ENCODE measurements around the gene SYVN1.
A peak's percentile ranks its signal among the peaks of the same experiment; 100 is the strongest.
"Not testable (repeated sequence)": the region's sequence is repeated elsewhere in the genome, so short reads cannot be mapped to it uniquely, and the experiment has no call there.

Gene SYVN1

GRCh38 chr11:65124480-65125196 lies 9.7 kb downstream of the SYVN1 start:
- Histone ChIP-seq H3K9me3 (ENCODE audit: control insufficient read depth, insufficient read depth, low read depth, low read length) (no peaks in the 10 kb centered on the region), H3K27me3 (ENCODE audit: control insufficient read depth, insufficient read depth, low read length) (no peaks in the 10 kb centered on the region), H3K27ac (ENCODE audit: low read depth, low read length) (no peak overlapping the region), H3K4me3 (ENCODE audit: low read depth, low read length) (no peak overlapping the region), H3K9ac (ENCODE audit: low read length) (no peak overlapping the region), H3K36me3 (ENCODE audit: control insufficient read depth, insufficient read depth, low read length) (peaks cover 73% of the 10 kb centered on the region), H3K4me1 (ENCODE audit: control insufficient read depth, insufficient read depth, low read length) (0 out of 2 replicates have a peak, but pooled peaks cover 3% of the 10 kb centered on the region)

- Histone ChIP-seq H3K4me3 (ENCODE audit: low read depth, low read length) (peak within 1 kb of the TSS; percentile 88), H3K27ac (ENCODE audit: low read depth, low read length) (peak within 1 kb of the TSS; percentile 78), H3K9me3 (ENCODE audit: control insufficient read depth, insufficient read depth, low read depth, low read length) (no peaks in the 10 kb centered on the region), H3K4me1 (ENCODE audit: control insufficient read depth, insufficient read depth, low read length) (0 out of 2 replicates have a peak, but pooled peaks cover 3% of the 10 kb centered on the region), H3K27me3 (ENCODE audit: control insufficient read depth, insufficient read depth, low read length) (no peaks in the 10 kb centered on the region), H3K9ac (ENCODE audit: low read length) (peak within 1 kb of the TSS; percentile 91), H3K36me3 (ENCODE audit: control insufficient read depth, insufficient read depth, low read length) (peaks cover 65% of the 10 kb centered on the region)
Observed at GRCh38 chr11:65121865-65122696, 12.2 kb downstream of the SYVN1 start, which contains the start of the genes FAU and MRPL49. TSS of gene FAU (minus strand) at chr11:65122134. CDS start at chr11:65121813, 321 bp downstream. TSS of gene MRPL49 (plus strand) at chr11:65122321. CDS start at chr11:65122347, 26 bp downstream.

- H3K4me1 ChIP-seq (ENCODE audit: control insufficient read depth, insufficient read depth, low read length): peaks cover 7% of the 10 kb centered on the region
- peaks cover 59% of the 10 kb centered on the region for H3K36me3 ChIP-seq (ENCODE audit: control insufficient read depth, insufficient read depth, low read length)
Observed at GRCh38 chr11:65121447-65121864, 12.9 kb downstream of the SYVN1 start.

GRCh38 chr11:65120831-65121230 lies 13.5 kb downstream of the SYVN1 start:
- Histone ChIP-seq H3K4me3 (ENCODE audit: low read depth, low read length) (peak overlapping the region; percentile 88), H3K36me3 (ENCODE audit: control insufficient read depth, insufficient read depth, low read length) (peaks cover 58% of the 10 kb centered on the region), H3K9me3 (ENCODE audit: control insufficient read depth, insufficient read depth, low read depth, low read length) (no peaks in the 10 kb centered on the region), H3K27ac (ENCODE audit: low read depth, low read length) (no peak overlapping the region), H3K27me3 (ENCODE audit: control insufficient read depth, insufficient read depth, low read length) (no peaks in the 10 kb centered on the region), H3K4me1 (ENCODE audit: control insufficient read depth, insufficient read depth, low read length) (peaks cover 9% of the 10 kb centered on the region), H3K9ac (ENCODE audit: low read length) (peak overlapping the region; percentile 91)

More at GRCh38 chr11:65121447-65121864, 12.9 kb downstream of the SYVN1 start:
- peak overlapping the region; percentile 88 for H3K4me3 ChIP-seq (ENCODE audit: low read depth, low read length)
- peak overlapping the region; percentile 74 for H3K27ac ChIP-seq (ENCODE audit: low read depth, low read length)
- H3K9me3 ChIP-seq (ENCODE audit: control insufficient read depth, insufficient read depth, low read depth, low read length): no peaks in the 10 kb centered on the region
- peak overlapping the region; percentile 91 for H3K9ac ChIP-seq (ENCODE audit: low read length)
- no peaks in the 10 kb centered on the region for H3K27me3 ChIP-seq (ENCODE audit: control insufficient read depth, insufficient read depth, low read length)

- Histone ChIP-seq H3K36me3 (ENCODE audit: control insufficient read depth, insufficient read depth, low read length) (peaks cover 58% of the 10 kb centered on the region), H3K4me3 (ENCODE audit: low read depth, low read length) (no peak overlapping the region), H3K9ac (ENCODE audit: low read length) (no peak overlapping the region), H3K4me1 (ENCODE audit: control insufficient read depth, insufficient read depth, low read length) (peaks cover 9% of the 10 kb centered on the region), H3K9me3 (ENCODE audit: control insufficient read depth, insufficient read depth, low read depth, low read length) (no peaks in the 10 kb centered on the region), H3K27ac (ENCODE audit: low read depth, low read length) (no peak overlapping the region), H3K27me3 (ENCODE audit: control insufficient read depth, insufficient read depth, low read length) (no peaks in the 10 kb centered on the region)
Observed at GRCh38 chr11:65119670-65119995, 14.7 kb downstream of the SYVN1 start.

GRCh38 chr11:65118891-65119669 lies 15.2 kb downstream of the SYVN1 start:
- not testable (repeated sequence) for H3K4me1 ChIP-seq (ENCODE audit: control insufficient read depth, insufficient read depth, low read length); H3K4me3 ChIP-seq (ENCODE audit: low read depth, low read length); H3K27me3 ChIP-seq (ENCODE audit: control insufficient read depth, insufficient read depth, low read length); H3K9me3 ChIP-seq (ENCODE audit: control insufficient read depth, insufficient read depth, low read depth, low read length); H3K27ac ChIP-seq (ENCODE audit: low read depth, low read length); H3K9ac ChIP-seq (ENCODE audit: low read length)
- H3K36me3 ChIP-seq (ENCODE audit: control insufficient read depth, insufficient read depth, low read length): peaks cover 56% of the 10 kb centered on the region

- H3K9me3 ChIP-seq (ENCODE audit: control insufficient read depth, insufficient read depth, low read depth, low read length): no peaks in the 10 kb centered on the region
- H3K27ac ChIP-seq (ENCODE audit: low read depth, low read length): no peak overlapping the region
- H3K9ac ChIP-seq (ENCODE audit: low read length): no peak overlapping the region
- no peaks in the 10 kb centered on the region for H3K27me3 ChIP-seq (ENCODE audit: control insufficient read depth, insufficient read depth, low read length)
- H3K4me3 ChIP-seq (ENCODE audit: low read depth, low read length): 0 out of 2 replicates have a peak overlapping the region, but pooled peaks have one; percentile 5
- peaks cover 13% of the 10 kb centered on the region for H3K4me1 ChIP-seq (ENCODE audit: control insufficient read depth, insufficient read depth, low read length)
- H3K36me3 ChIP-seq (ENCODE audit: control insufficient read depth, insufficient read depth, low read length): peaks cover 56% of the 10 kb centered on the region
Observed at GRCh38 chr11:65118097-65118837, 16.1 kb downstream of the SYVN1 start.

- Histone ChIP-seq H3K9me3 (ENCODE audit: control insufficient read depth, insufficient read depth, low read depth, low read length) (no peaks in the 10 kb centered on the region), H3K4me3 (ENCODE audit: low read depth, low read length) (peak within 1 kb of the TSS; percentile 79), H3K27me3 (ENCODE audit: control insufficient read depth, insufficient read depth, low read length) (no peaks in the 10 kb centered on the region), H3K27ac (ENCODE audit: low read depth, low read length) (peak within 1 kb of the TSS; percentile 81), H3K9ac (ENCODE audit: low read length) (peak within 1 kb of the TSS; percentile 87), H3K4me1 (ENCODE audit: control insufficient read depth, insufficient read depth, low read length) (peaks cover 19% of the 10 kb centered on the region), H3K36me3 (ENCODE audit: control insufficient read depth, insufficient read depth, low read length) (peaks cover 56% of the 10 kb centered on the region)
Observed at GRCh38 chr11:65117206-65118096, 16.9 kb downstream of the SYVN1 start, which contains the start of gene ZNHIT2. TSS of gene ZNHIT2 (minus strand) at chr11:65117701. CDS start at chr11:65117653, 48 bp downstream.

GRCh38 chr11:65116370-65117205 lies 17.7 kb downstream of the SYVN1 start:
- peak overlapping the region; percentile 87 for H3K9ac ChIP-seq (ENCODE audit: low read length)
- peak overlapping the region; percentile 81 for H3K27ac ChIP-seq (ENCODE audit: low read depth, low read length)
- H3K4me1 ChIP-seq (ENCODE audit: control insufficient read depth, insufficient read depth, low read length): peaks cover 19% of the 10 kb centered on the region
- H3K4me3 ChIP-seq (ENCODE audit: low read depth, low read length): peak overlapping the region; percentile 79
- H3K9me3 ChIP-seq (ENCODE audit: control insufficient read depth, insufficient read depth, low read depth, low read length): no peaks in the 10 kb centered on the region
- peaks cover 56% of the 10 kb centered on the region for H3K36me3 ChIP-seq (ENCODE audit: control insufficient read depth, insufficient read depth, low read length)
- H3K27me3 ChIP-seq (ENCODE audit: control insufficient read depth, insufficient read depth, low read length): no peaks in the 10 kb centered on the region
